ENCODE data around the gene MRPS30.
A peak's percentile ranks its signal among the peaks of the same experiment; 100 is the strongest.
"Not testable (repeated sequence)": the region's sequence is repeated elsewhere in the genome, so short reads cannot be mapped to it uniquely, and the experiment has no call there.

Gene MRPS30

GRCh38 chr5:44787731-44788130 lies 21.0 kb upstream of the MRPS30 start:
- no peak for TF ChIP-seq Cebpa-rat (IDR thresholded peaks at IDR 0.05)
- H3K4me2 ChIP-seq: no peak overlapping the region
- H3K4me1 ChIP-seq: no peaks in the 10 kb centered on the region; a peak in 1 of 20 replicates
- no peaks in the 10 kb centered on the region; a peak in 1 of 22 replicates for H3K36me3 ChIP-seq
- no peaks in the 10 kb centered on the region for H3K27me3 ChIP-seq
- peaks cover 35 to 53% (median 43%) of the 10 kb centered on the region in 11 experiments for H3K9me3 ChIP-seq (replicated peaks in 1 of 11)
- H3K9ac ChIP-seq: no peak overlapping the region
- H3K4me3 ChIP-seq: no peak overlapping the region
- H3K27ac ChIP-seq: no peak overlapping the region
- H4K20me1 ChIP-seq: no peaks in the 10 kb centered on the region

DNA sequence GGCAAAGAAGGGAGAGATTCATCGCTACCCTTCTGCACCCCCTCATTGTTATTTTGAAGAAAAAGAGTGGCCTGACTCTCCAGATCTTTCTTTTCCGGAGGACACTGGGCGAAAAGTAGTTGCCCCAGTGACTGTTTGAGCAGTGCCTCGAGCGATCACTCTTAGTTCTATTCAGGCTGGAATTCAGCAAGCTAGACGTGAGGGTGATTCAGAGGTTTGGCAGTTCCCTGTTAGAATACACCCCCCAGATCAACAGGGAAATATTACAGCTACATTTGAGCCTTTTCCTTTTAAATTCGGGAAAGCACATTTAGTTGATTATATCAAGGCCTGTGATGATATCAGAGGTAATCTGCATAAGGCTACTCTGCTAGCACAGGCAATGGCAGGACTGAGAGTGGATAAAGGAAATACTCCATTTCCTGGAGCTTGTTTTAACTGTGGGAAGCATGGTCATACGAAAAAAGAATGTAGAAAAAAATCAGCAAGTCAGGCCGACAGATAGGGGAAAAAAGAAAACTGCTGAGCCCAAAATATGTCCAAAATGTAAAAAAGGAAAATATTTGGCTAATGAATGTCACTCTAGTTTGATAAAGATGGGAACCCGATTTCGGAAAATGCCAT lies 19.3 kb upstream of the MRPS30 start:
- peaks cover 49 to 70% (median 61%) of the 10 kb centered on the region in 11 experiments for H3K9me3 ChIP-seq (replicated peaks in 1 of 11)
- H4K20me1 ChIP-seq, H3K27me3 ChIP-seq, H3K36me3 ChIP-seq, H3K9ac ChIP-seq, H3K27ac ChIP-seq, H3K4me1 ChIP-seq, H3K4me2 ChIP-seq, H3K4me3 ChIP-seq: not testable (repeated sequence)

- not testable (repeated sequence) for H3K4me2 ChIP-seq, H4K20me1 ChIP-seq, H3K36me3 ChIP-seq, H3K4me3 ChIP-seq, H3K9ac ChIP-seq, H3K27ac ChIP-seq, H3K27me3 ChIP-seq, H3K4me1 ChIP-seq
- peaks cover 61 to 73% (median 67%) of the 10 kb centered on the region in 11 experiments for H3K9me3 ChIP-seq (replicated peaks in 1 of 11)
Observed at GRCh38 chr5:44792031-44792673, 16.6 kb upstream of the MRPS30 start.

DNA sequence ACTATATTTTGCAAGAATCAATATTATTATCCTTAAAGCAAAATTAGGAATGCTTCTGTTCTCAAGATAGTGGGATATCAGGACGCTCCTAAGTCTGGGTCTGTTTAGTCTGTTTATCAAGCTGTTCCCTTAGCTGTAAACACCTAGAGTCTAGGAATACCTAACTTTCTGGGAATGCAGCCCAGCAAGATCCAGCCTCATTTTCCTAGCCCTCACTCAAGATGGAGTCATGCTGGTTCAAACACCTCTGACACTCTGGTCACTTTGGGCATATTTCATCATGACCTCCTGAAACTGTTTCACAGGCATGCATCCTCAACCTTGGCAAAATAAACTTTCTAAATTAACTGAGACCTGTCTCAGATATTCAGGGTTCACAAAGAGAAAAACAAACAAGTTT lies 14.4 kb upstream of the MRPS30 start:
- peaks cover 0 to 8% (median 0%) of the 10 kb centered on the region in 11 experiments; a peak in 2 of 22 replicates for H3K36me3 ChIP-seq
- H3K4me2 ChIP-seq: no peak overlapping the region
- H3K4me3 ChIP-seq: no peak overlapping the region
- H4K20me1 ChIP-seq: no peaks in the 10 kb centered on the region
- no peaks in the 10 kb centered on the region for H3K4me1 ChIP-seq
- no peak overlapping the region for H3K27ac ChIP-seq
- no peaks in the 10 kb centered on the region for H3K27me3 ChIP-seq
- H3K9ac ChIP-seq: no peak overlapping the region
- TF ChIP-seq Cebpa-rat (IDR thresholded peaks at IDR 0.05): no peak
- H3K9me3 ChIP-seq (replicated peaks in 1 of 11): peaks cover 48 to 73% (median 56%) of the 10 kb centered on the region in 11 experiments

DNA sequence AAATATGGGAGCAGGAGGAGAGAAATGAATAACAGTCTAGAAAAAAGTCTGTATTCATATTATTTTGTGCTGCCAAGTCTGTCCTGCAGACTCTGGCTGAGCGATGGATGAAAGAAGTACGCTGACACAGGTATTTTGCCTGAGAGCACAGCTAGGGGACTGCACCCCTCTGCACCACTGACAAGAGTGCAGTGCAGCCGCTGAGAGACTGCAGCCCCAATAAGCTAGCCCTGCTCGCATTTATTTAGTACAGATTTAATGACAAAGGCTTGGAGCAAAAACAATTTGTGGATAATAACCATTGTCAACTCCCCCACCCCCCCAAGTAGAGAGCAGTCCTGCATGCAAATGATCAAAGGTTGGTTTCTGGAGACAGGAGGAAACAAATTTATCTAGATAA lies 13.3 kb upstream of the MRPS30 start:
- no peak for TF ChIP-seq Cebpa-rat (IDR thresholded peaks at IDR 0.05)
- H3K27ac ChIP-seq: no peak overlapping the region
- H3K36me3 ChIP-seq: peaks cover 0 to 8% (median 0%) of the 10 kb centered on the region in 11 experiments; a peak in 2 of 22 replicates
- H4K20me1 ChIP-seq: no peaks in the 10 kb centered on the region
- H3K4me2 ChIP-seq: no peak overlapping the region
- H3K9ac ChIP-seq: no peak overlapping the region
- no peaks in the 10 kb centered on the region for H3K4me1 ChIP-seq
- H3K9me3 ChIP-seq (replicated peaks in 1 of 11): peaks cover 48 to 73% (median 55%) of the 10 kb centered on the region in 11 experiments
- no peaks in the 10 kb centered on the region for H3K27me3 ChIP-seq
- H3K4me3 ChIP-seq: no peak overlapping the region

- H3K27me3 ChIP-seq: no peaks in the 10 kb centered on the region
- H3K4me3 ChIP-seq: no peak overlapping the region
- no peaks in the 10 kb centered on the region for H4K20me1 ChIP-seq
- H3K27ac ChIP-seq: no peak overlapping the region
- H3K4me2 ChIP-seq: no peak overlapping the region
- TF ChIP-seq Cebpa-rat (IDR thresholded peaks at IDR 0.05): no peak
- no peak overlapping the region for H3K9ac ChIP-seq
- peaks cover 0 to 11% (median 0%) of the 10 kb centered on the region in 10 experiments; a peak in 4 of 20 replicates for H3K4me1 ChIP-seq
- H3K9me3 ChIP-seq (replicated peaks in 1 of 11): peaks cover 38 to 58% (median 42%) of the 10 kb centered on the region in 11 experiments
- H3K36me3 ChIP-seq: peaks cover 0 to 8% (median 0%) of the 10 kb centered on the region in 11 experiments; a peak in 2 of 22 replicates
Observed at GRCh38 chr5:44797841-44798240, 10.9 kb upstream of the MRPS30 start.

DNA sequence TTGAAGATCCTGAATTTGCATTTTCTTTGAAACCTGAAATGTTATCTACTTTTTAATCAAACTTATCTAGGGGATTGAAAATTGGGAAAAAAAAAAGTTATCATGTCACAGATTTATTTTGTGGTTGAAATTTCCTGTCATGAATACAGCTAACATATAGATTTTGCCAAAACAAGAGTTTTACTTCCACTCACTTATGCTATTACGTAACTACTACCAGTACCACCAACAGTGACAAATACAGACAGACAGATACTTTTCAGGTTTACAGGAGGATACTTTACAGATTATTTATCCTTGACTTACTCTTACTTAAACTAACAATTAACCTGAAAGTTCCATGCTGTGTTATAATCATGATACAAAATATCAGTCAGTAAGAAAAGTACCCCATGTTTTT lies 6.8 kb upstream of the MRPS30 start:
- Histone ChIP-seq H3K4me3 (no peak overlapping the region), H3K4me1 (peaks cover 0 to 11% (median 0%) of the 10 kb centered on the region in 10 experiments; a peak in 4 of 20 replicates), H3K27ac (no peak overlapping the region), H3K9ac (no peak overlapping the region), H3K4me2 (peak overlapping the region in 4 of 11 experiments; percentile 27 to 50 (median 43); a peak in 6 of 22 replicates), H3K36me3 (no peaks in the 10 kb centered on the region), H4K20me1 (no peaks in the 10 kb centered on the region), H3K27me3 (no peaks in the 10 kb centered on the region), H3K9me3 (replicated peaks in 1 of 11) (peaks cover 0 to 17% (median 5%) of the 10 kb centered on the region in 11 experiments; a peak in 9 of 22 replicates)
- TF ChIP-seq Cebpa-rat (IDR thresholded peaks at IDR 0.05): no peak

GRCh38 chr5:44806608-44807007 lies 2.1 kb upstream of the MRPS30 start:
- Histone ChIP-seq H4K20me1 (peaks cover 0 to 22% (median 15%) of the 10 kb centered on the region in 11 experiments; a peak in 13 of 22 replicates), H3K9me3 (replicated peaks in 1 of 11) (no peaks in the 10 kb centered on the region), H3K4me2 (no peak overlapping the region), H3K4me1 (peaks cover 7 to 31% (median 16%) of the 10 kb centered on the region in 10 experiments; a peak in 18 of 20 replicates), H3K4me3 (no peak overlapping the region), H3K36me3 (peaks cover 7 to 14% (median 8%) of the 10 kb centered on the region in 11 experiments; a peak in 20 of 22 replicates), H3K9ac (no peak overlapping the region), H3K27ac (no peak overlapping the region), H3K27me3 (no peaks in the 10 kb centered on the region)
- TF ChIP-seq Cebpa-rat (IDR thresholded peaks at IDR 0.05): no peak

GRCh38 chr5:44807269-44807668 lies 1.5 kb upstream of the MRPS30 start:
- Histone ChIP-seq H3K4me1 (peaks cover 7 to 24% (median 17%) of the 10 kb centered on the region in 10 experiments; a peak in 18 of 20 replicates), H3K36me3 (peaks cover 10 to 21% (median 14%) of the 10 kb centered on the region in 11 experiments), H4K20me1 (peaks cover 0 to 29% (median 15%) of the 10 kb centered on the region in 11 experiments; a peak in 13 of 22 replicates), H3K4me3 (no peak overlapping the region), H3K4me2 (no peak overlapping the region), H3K27me3 (no peaks in the 10 kb centered on the region), H3K9ac (no peak overlapping the region), H3K9me3 (replicated peaks in 1 of 11) (no peaks in the 10 kb centered on the region), H3K27ac (no peak overlapping the region)
- no peak for TF ChIP-seq Cebpa-rat (IDR thresholded peaks at IDR 0.05)

All from BLaER1 treated with 17β-estradiol and CSF1 and Interleukin-3, amounts not matched to agents 10 nM and 100 nM (cell line).